GM12892 (cell line): ENCODE data around the gene FIBCD1.

ENCODE experiments used
- POLR2A ChIP-seq: IDR thresholded peaks from 2 replicates; pipeline ENCODE4 v1.6.1; 2011; ENCODE audit warnings: low read depth, low read length, control low read depth
- POLR2AphosphoS5 ChIP-seq: IDR thresholded peaks from 2 replicates; pipeline ENCODE4 v1.6.1; 2011; ENCODE audit warnings: low read depth, low read length, control low read depth
- TAF1 ChIP-seq: IDR thresholded peaks from 2 replicates; pipeline ENCODE4 v1.6.1; 2011; ENCODE audit warnings: low read depth, mild to moderate bottlenecking, control low read depth, low read length, borderline replicate concordance

GRCh38 chr9:130890870-130891687, 48.0 kb downstream of the FIBCD1 start:
- TF ChIP-seq POLR2A (no peak), TAF1 (no peak), POLR2AphosphoS5 (no peak)
